ENCODE results near the gene ARHGEF11.
A peak's percentile ranks its signal among the peaks of the same experiment; 100 is the strongest.

ARHGEF11 gene

GRCh38 chr1:156894711-156895454, 150.7 kb downstream of the ARHGEF11 start:
- no peak for DNase-seq (ENCODE audit: low spot score)

- DNase-seq (ENCODE audit: low spot score), result no peak
Measured at GRCh38 chr1:156894001-156894400, 151.5 kb downstream of the ARHGEF11 start.

- no peak for DNase-seq (ENCODE audit: low spot score)
Measured at GRCh38 chr1:156893048-156893953, 152.2 kb downstream of the ARHGEF11 start, which contains the start of gene PEAR1. PEAR1 (plus strand) TSS chr1:156893718; CDS start chr1:156903927, 10,209 bp downstream.

GRCh38 chr1:156892190-156893047, 153.1 kb downstream of the ARHGEF11 start:
- peak; percentile 89 for DNase-seq (ENCODE audit: low spot score)

GRCh38 chr1:156889802-156890580, 155.6 kb downstream of the ARHGEF11 start:
- peak; percentile 82 for DNase-seq (ENCODE audit: low spot score)

GRCh38 chr1:156887734-156888133, 157.8 kb downstream of the ARHGEF11 start:
- DNase-seq (ENCODE audit: low spot score), result no peak

- no peak for DNase-seq (ENCODE audit: low spot score)
Measured at GRCh38 chr1:156887317-156887716, 158.2 kb downstream of the ARHGEF11 start.

- no peak for DNase-seq (ENCODE audit: low spot score)
Measured at GRCh38 chr1:156886583-156887281, 158.8 kb downstream of the ARHGEF11 start.

- no peak for DNase-seq (ENCODE audit: low spot score)
Measured at GRCh38 chr1:156885880-156886355, 159.6 kb downstream of the ARHGEF11 start.

- DNase-seq (ENCODE audit: low spot score), result no peak
Measured at GRCh38 chr1:156885314-156885713, 160.2 kb downstream of the ARHGEF11 start.
